Aorta (tissue), 5 donors: ENCODE results near the gene CD58. TPM values are rescaled to one million over a fixed set of nuclear protein-coding genes. Genes with fewer than 3 reads are reported as not detected.
"Not testable (repeated sequence)": the region's sequence is repeated elsewhere in the genome, so short reads cannot be mapped to it uniquely, and the experiment has no call there.

Source experiments
- ATAC-seq: fragments of 200-7000 bp; cut with Tn5 transposase; one replicate; pipeline ENCODE4 v1.9.1; 2022; ENCODE audit warnings: moderate library complexity; ENCODE audit not compliant: low FRiP score
- DNase-seq, 2 donors: peaks; one replicate each; pipeline ENCODE4 v3.0.0-alpha.2; 2020
- H3K27ac ChIP-seq, 2 donors: one replicate each; pipeline ENCODE4 v1.5.1; 2013; ENCODE audit warnings: low read length in 2 of 2, mild to moderate bottlenecking in 2 of 2, moderate library complexity in 2 of 2, control low read depth in 1 of 2, inconsistent platforms in 1 of 2, low read depth in 1 of 2
- H3K27me3 ChIP-seq, 2 donors: one replicate each; pipeline ENCODE4 v1.6.1; 2013; ENCODE audit warnings: control low read depth in 1 of 2, low read length in 1 of 2, mild to moderate bottlenecking in 1 of 2, moderate library complexity in 1 of 2; ENCODE audit not compliant: insufficient read depth in 2 of 2, control insufficient read depth in 1 of 2
- H3K36me3 ChIP-seq, 2 donors: one replicate each; pipeline ENCODE4 v1.6.1; 2013; ENCODE audit warnings: control low read depth in 1 of 2, low read length in 1 of 2, mild to moderate bottlenecking in 1 of 2; ENCODE audit not compliant: insufficient read depth in 2 of 2, control insufficient read depth in 1 of 2
- H3K4me1 ChIP-seq, 2 donors: one replicate each; pipeline ENCODE4 v1.6.1; 2013; ENCODE audit warnings: low read length in 2 of 2, control low read depth in 1 of 2, mild to moderate bottlenecking in 1 of 2, moderate library complexity in 1 of 2; ENCODE audit not compliant: insufficient read depth in 2 of 2, control insufficient read depth in 1 of 2
- H3K4me3 ChIP-seq, 2 donors: one replicate each; pipeline ENCODE4 v1.5.1; 2013; ENCODE audit warnings: low read length in 2 of 2, control low read depth in 1 of 2, mild to moderate bottlenecking in 1 of 2
- H3K9me3 ChIP-seq: one replicate; pipeline ENCODE4 v1.6.1; 2013; ENCODE audit warnings: mild to moderate bottlenecking, low read length; ENCODE audit not compliant: control insufficient read depth
- WGBS, 2 donors: extraction: QIAGEN DNeasy Blood & Tissue Kit; methylation state at CpG; one replicate each; pipeline ENCODE4 v1.1.7; 2013; 5-methylcytosine and 5-hydroxymethylcytosine counted together
- intact Hi-C, 2 donors: fragments of 100-400 bp; cut with DNase I; formaldehyde crosslinking; loops; one replicate each; pipeline versions ENCODE4 v1.14.2 to v1.15.0; 2022
- polyA plus RNA-seq, 2 donors: library from polyadenylated mRNA; stranded (reverse); fragments of 200-250 nt; gene quantifications; one replicate each; pipeline ENCODE4 v1.2.3, GENCODE V29; 2013
- total RNA-seq, 2 donors: library from RNA; stranded (reverse); fragmentation: NEBNext Ultra II Directional; extraction: Animal tissue kit (Norgen Biotek cat#: 25700); gene quantifications; one replicate each; pipeline ENCODE4 v1.2.1, GENCODE V29; 2021
- donor health status: healthy with polysubstance abuse.
- donor health status: Bipolar disorder and iron deficiency.
- donor health status: DM: no; HTN: no; CAD: no.
- donor health status: DM: no; HTN: no; CAD: no.
- donor health status: DM: yes; HTN: yes; CAD: no.

CD58 gene
- total and polyA plus RNA-seq, 4 donors = 28.6 to 45.4 (median 31.6) TPM

DNA sequence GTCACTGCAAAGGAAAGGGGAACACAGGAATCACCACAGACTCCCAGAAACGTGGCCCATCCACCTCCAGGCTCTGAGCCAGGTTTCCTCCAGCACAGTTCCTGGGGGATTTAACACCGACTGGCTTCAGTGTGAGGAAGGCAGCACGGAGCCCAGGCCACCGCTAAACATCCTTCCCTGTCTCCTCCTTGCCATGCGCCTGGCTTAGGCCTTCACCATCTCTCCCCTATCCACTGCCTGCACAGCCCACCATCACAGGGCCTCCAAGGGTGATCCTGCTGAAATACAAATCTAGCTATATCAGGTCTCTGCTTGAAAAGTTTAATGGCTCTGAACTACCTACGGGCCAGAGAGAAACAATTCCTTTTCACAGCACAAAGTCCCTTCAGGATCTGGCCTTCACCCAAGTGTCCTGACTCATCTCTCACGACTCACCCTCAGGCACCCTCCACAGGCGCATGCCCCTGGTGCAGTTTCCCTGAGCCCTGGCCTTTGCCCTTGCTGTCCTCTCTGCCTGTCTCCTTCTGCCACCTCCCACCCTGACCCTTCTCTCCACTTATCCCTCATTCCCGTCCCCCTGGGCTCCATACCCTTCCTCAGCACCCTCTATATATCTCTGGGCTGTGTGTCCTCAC is 18.4 kb upstream of the CD58 start:
- not testable (repeated sequence) for H3K4me1 ChIP-seq

DNA sequence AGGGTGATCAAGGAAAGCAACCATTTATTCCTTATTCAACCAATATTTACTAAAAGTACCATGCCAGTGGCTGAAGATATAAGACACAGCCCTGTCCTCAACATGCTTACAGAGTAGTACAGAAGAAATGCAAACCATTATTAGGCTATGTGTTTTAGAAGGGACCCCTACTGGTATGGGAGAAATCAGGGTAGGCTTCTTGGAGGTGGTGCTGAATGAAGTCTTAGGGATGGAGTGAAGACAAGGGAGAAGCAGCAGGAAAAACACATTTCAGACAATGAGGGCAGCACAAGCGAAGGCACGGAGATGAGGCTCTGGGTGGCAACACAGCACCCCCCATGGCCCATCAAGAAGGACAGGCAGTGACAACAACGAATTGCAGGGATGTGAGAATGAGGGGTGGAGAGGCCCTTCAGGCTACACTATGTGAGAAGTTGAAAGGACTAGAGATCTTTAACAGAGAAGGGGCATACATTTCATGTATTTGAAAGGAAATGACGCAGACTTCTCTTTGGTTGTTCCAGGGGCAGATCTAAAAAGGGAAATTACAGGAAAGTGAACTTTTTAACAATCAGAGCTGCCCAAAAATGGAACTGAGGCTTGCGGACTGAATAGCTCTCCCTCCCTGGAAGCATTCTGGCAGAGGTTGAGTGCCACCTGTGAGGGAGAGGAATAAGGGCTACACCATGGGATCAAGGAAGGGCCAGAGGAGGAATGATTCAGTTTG is 16.8 kb upstream of the CD58 start:
- no peaks in the 10 kb centered on the region for H3K27me3 ChIP-seq
- H3K4me3 ChIP-seq = no peak overlapping the region
- DNase-seq = no peak
- H3K9me3 ChIP-seq = no peaks in the 10 kb centered on the region
- 70 to 77% methylated on average over 5 of the region's 5 CpGs for WGBS, 2 donors
- H3K36me3 ChIP-seq = no peaks in the 10 kb centered on the region
- no peak for ATAC-seq
- H3K4me1 ChIP-seq = no peaks in the 10 kb centered on the region
- no peak overlapping the region for H3K27ac ChIP-seq
- intact Hi-C loops = no loop called here

More for the DNA sequence above, 18.4 kb upstream of the CD58 start:
- ATAC-seq, intact Hi-C loops, H3K27ac ChIP-seq, H3K27me3 ChIP-seq, H3K36me3 ChIP-seq, H3K4me3 ChIP-seq, DNase-seq, H3K9me3 ChIP-seq: not testable (repeated sequence)
- 56 to 58% methylated on average over 9 of the region's 9 CpGs for WGBS, 2 donors

DNA sequence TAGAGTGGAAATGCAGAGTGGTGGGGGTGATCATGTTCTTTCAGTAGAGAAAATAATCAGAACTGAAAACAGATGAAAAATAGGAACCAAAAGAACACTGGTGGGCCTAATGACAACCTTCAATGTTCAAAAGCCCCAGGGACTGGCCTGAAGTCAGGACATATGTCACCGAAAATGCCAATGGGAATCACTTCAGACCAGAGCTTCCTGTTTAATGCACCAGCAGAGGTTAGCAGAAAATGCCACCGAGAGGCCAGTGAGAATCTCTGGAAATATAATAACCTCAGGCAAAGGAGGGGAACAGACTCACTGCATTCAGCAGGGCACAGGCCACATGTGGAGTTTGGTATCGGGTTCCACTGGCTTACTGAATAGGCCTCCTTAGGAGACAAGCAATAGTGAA is 15.9 kb upstream of the CD58 start:
- Histone ChIP-seq H3K27ac (no peak overlapping the region), H3K4me1 (no peaks in the 10 kb centered on the region), H3K4me3 (no peak overlapping the region), H3K27me3 (no peaks in the 10 kb centered on the region), H3K36me3 (no peaks in the 10 kb centered on the region), H3K9me3 (no peaks in the 10 kb centered on the region)
- ATAC-seq (no peak), DNase-seq (no peak)
- 87% methylated on average over 3 of the region's 3 CpGs for WGBS, 2 donors
- intact Hi-C loops = no loop called here

DNA sequence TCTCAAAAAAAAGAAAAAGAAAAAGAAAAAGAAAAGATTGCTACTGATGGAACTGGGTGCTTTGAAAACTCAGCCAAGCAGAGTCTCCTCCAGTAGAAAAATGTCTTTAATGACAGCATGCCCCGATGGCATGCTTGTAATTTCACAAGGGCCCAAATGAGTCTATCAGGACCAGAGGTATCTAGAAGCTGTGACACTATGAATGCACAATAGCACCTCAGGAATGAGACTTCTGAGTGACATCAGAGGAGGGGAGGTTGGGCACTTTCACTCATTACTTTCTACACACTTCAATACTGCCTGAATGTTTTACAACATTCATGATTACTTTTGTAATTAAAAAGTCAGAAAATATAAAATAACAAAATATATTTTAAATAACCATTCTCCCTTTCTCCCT is 15.1 kb upstream of the CD58 start:
- intact Hi-C loops = no loop called here
- ATAC-seq = no peak
- DNase-seq = no peak
- H3K4me1 ChIP-seq = no peaks in the 10 kb centered on the region
- H3K36me3 ChIP-seq = no peaks in the 10 kb centered on the region
- no peak overlapping the region for H3K4me3 ChIP-seq
- no peak overlapping the region for H3K27ac ChIP-seq
- H3K27me3 ChIP-seq = no peaks in the 10 kb centered on the region
- 52 to 64% methylated on average over 1 of the region's 1 CpG for WGBS, 2 donors
- no peaks in the 10 kb centered on the region for H3K9me3 ChIP-seq

DNA sequence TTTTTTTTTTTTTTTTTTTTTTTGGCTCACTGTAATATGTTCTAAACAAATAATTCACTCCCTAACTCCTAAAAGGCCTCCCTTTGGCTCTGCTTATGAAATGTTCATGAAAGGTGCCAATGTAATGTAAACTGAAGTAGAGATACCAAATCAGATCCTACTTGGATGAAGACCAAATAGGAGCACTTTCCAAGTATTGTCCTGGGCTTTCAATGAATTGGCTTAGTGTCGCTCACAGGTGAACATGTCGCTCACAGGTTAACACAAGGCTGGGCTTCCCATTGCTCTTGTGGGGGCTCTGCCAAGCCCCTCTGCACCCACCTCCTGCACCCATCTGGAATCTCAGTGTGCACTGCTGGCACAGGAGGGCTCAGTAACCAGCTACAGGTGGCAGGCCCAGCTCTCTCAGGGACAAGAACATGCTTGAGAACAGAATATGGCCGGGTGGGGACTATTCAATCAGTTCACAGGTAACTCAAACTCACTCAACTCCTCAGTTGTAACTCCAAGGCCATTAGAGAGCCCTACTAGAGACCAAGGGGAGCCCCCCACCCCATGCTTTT is 10.6 kb upstream of the CD58 start:
- intact Hi-C loops = no loop called here
- Histone ChIP-seq H3K4me3 (no peak overlapping the region), H3K9me3 (no peaks in the 10 kb centered on the region), H3K27me3 (no peaks in the 10 kb centered on the region), H3K4me1 (no peaks in the 10 kb centered on the region), H3K27ac (no peak overlapping the region), H3K36me3 (no peaks in the 10 kb centered on the region)
- 97% methylated on average over 3 of the region's 3 CpGs for WGBS, 2 donors
- DNase-seq (no peak), ATAC-seq (no peak)

DNA sequence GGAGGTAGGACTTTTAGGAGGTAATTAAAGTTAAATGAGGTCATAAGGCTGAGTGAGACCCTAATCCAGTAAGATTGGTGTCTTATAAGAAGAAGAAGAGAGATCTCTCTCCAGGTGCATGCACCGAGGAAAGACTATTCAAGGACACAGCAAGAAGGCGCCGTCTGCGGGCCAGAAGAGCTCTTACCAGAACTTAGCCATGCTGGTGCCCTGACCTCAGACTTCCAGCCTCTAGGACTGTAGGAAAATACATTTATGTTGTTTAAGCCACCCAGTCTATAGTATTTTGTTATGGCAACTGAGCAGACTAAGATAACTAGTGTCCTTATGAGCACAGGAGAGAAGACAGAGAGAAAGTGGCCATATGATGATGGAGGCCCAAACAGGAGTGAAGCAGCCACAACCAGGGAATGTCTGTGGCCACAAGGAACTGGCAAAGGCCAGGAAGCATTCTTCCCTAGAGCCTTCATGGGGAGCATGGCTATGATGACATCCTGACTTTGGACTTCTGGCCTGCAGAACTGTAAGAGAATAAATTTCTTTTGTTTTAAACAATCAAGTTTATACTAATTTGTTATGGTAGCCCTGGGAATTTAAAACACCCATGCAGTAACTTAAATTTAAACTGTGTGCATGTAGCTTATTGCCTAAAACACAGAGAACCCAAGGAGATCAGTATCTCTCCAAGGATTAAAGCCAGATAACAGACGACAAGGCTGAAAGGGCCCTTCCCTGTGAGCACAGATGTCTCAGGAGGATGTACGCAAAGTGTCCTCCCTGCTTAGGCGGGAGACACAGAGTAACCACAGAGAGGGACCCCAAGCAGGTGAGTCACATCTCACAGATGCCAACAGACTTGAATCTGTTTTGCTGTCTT is 9.9 kb upstream of the CD58 start:
- Histone ChIP-seq H3K4me1 (no peaks in the 10 kb centered on the region), H3K36me3 (no peaks in the 10 kb centered on the region), H3K27ac (no peak overlapping the region), H3K27me3 (no peaks in the 10 kb centered on the region), H3K9me3 (no peaks in the 10 kb centered on the region), H3K4me3 (no peak overlapping the region)
- ATAC-seq (no peak), DNase-seq (no peak)
- 90 to 91% methylated on average over 7 of the region's 7 CpGs for WGBS, 2 donors
- intact Hi-C loops = no loop called here

DNA sequence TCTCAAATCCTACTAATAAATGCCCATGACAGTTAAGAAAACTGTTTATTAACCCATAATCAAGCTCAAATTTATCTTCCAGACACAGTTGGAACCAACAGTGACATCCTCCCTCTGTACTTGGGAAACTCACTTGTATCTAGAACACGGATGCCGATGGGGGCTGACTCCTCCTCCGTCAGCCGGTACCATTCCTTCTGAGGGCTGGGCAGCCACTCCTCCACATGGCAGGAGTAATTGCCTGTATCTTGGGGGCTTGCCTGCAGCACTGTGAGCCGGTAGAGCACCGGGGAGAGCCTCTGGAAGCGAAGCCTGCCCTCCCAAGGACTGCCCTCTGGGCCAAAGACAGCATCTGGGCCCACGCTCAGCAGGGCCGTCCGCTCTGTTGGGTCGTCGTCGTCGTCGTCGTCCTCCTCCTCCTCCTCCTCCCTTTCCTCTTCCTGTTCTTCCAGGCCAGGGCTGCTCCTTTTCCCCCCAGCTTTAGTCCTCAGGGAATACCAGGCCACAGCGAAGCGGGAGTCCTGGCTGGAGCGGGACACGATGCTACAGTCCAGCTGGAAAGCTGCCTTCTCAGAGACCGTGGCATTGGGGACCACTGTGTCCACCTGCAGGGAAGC is 8.5 kb upstream of the CD58 start:
- no peaks in the 10 kb centered on the region for H3K9me3 ChIP-seq
- no peaks in the 10 kb centered on the region for H3K36me3 ChIP-seq
- 36 to 54% methylated on average over 20 to 21 of the region's 21 CpGs for WGBS, 2 donors
- H3K4me3 ChIP-seq = no peak overlapping the region
- no peaks in the 10 kb centered on the region for H3K27me3 ChIP-seq
- ATAC-seq = no peak
- intact Hi-C loops = loop anchor here in 1 of 2 donors (10.0 kb wide), 1 partner anchor 545 kb away; the partner anchor contains the start of gene TRIM45
- no peak overlapping the region for H3K27ac ChIP-seq
- no peak for DNase-seq
- no peaks in the 10 kb centered on the region for H3K4me1 ChIP-seq

DNA sequence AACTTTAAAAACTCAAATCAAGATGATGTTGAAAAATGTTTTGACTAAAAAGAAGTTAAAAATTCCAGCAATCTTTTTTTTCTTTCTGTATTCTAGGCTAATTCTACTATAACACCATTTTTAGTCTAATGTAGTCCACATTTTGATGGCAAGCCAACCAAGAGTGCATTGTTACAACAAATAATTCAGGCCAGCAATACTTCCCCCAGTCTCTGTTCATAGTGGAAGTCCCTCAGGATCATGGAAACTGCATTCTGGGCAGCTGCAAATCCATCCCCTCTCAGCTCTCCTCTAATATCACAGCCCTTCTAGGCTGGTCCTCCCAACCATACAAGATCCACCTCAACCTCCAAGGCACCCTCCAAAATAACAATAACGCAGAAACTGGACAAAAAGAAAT is 7.8 kb upstream of the CD58 start:
- ATAC-seq = no peak
- no peaks in the 10 kb centered on the region for H3K36me3 ChIP-seq
- intact Hi-C loops = loop anchor here in 1 of 2 donors (10.0 kb wide), 1 partner anchor 546 kb away; the partner anchor contains the start of gene TRIM45
- no peaks in the 10 kb centered on the region for H3K4me1 ChIP-seq
- WGBS, 2 donors = 93 to 100% methylated on average over 1 of the region's 1 CpG
- H3K4me3 ChIP-seq = no peak overlapping the region
- H3K9me3 ChIP-seq = no peaks in the 10 kb centered on the region
- DNase-seq = no peak
- no peaks in the 10 kb centered on the region for H3K27me3 ChIP-seq
- H3K27ac ChIP-seq = no peak overlapping the region
